Esophagus muscularis mucosa (tissue), 3 donors: ENCODE data around the gene KNTC1.

Source experiments
- CTCF ChIP-seq, 3 experiments: fragments of 200-600 bp in 2 of 3; fragments of 450-650 bp in 1 of 3; sonication (generic) in 2 of 3; IDR thresholded peaks; one replicate each; pipeline ENCODE4 v1.5.1; 2017 to 2019; ENCODE audit warnings: antibody characterized with exemption in 3 of 3, mild to moderate bottlenecking in 2 of 3, moderate library complexity in 1 of 3
- POLR2A ChIP-seq: fragments of 450-650 bp; IDR thresholded peaks from one replicate; pipeline ENCODE4 v1.6.1; 2017; ENCODE audit warnings: antibody characterized with exemption, moderate library complexity, mild to moderate bottlenecking, low read depth

- TF ChIP-seq CTCF (IDR thresholded peaks at IDR 0.05): no peak
- no peak for TF ChIP-seq POLR2A
Observed at GRCh38 chr12:122672515-122672914, 145.5 kb downstream of the KNTC1 start.
